Mesendoderm (in vitro differentiated cells): ENCODE measurements around the gene SRRM3. TPM values are rescaled to one million over a fixed set of nuclear protein-coding genes. Genes with fewer than 3 reads are reported as not detected.
"Not testable (repeated sequence)": the region's sequence is repeated elsewhere in the genome, so short reads cannot be mapped to it uniquely, and the experiment has no call there.

Source experiments
- DNase-seq: peaks from one replicate; pipeline ENCODE4 v3.0.0; 2013
- H2AK5ac ChIP-seq: 2 replicates; pipeline ENCODE4 v1.6.1; 2013; ENCODE audit warnings: low read length, inconsistent platforms
- H2BK120ac ChIP-seq: 2 replicates; pipeline ENCODE4 v1.6.1; 2013; ENCODE audit warnings: low read depth, mild to moderate bottlenecking, low read length, moderate library complexity, mixed read lengths
- H2BK15ac ChIP-seq: replicated peaks from 2 replicates; pipeline ENCODE4 v1.6.1; 2013; ENCODE audit warnings: low read depth, mild to moderate bottlenecking, moderate library complexity
- H2BK5ac ChIP-seq: 2 replicates; pipeline ENCODE4 v1.6.1; 2013; ENCODE audit warnings: low read length, inconsistent platforms
- H3K18ac ChIP-seq: 2 replicates; pipeline ENCODE4 v1.6.1; 2013; ENCODE audit warnings: mild to moderate bottlenecking, low read length, mixed read lengths
- H3K23ac ChIP-seq: one replicate; pipeline ENCODE4 v1.6.1; 2013; ENCODE audit warnings: low read length
- H3K27ac ChIP-seq: 2 replicates; pipeline ENCODE4 v1.5.1; 2013; ENCODE audit warnings: low read depth, mild to moderate bottlenecking, inconsistent platforms, low read length, moderate library complexity
- H3K27me3 ChIP-seq: 2 replicates; pipeline ENCODE4 v1.6.1; 2013; ENCODE audit warnings: low read length, control low read depth, mild to moderate bottlenecking, inconsistent platforms; ENCODE audit not compliant: insufficient read depth, poor library complexity
- H3K36me3 ChIP-seq: 2 replicates; pipeline ENCODE4 v1.6.1; 2013; ENCODE audit warnings: low read length, inconsistent platforms; ENCODE audit not compliant: control insufficient read depth, insufficient read depth
- H3K4ac ChIP-seq: one replicate; pipeline ENCODE4 v1.6.1; 2013; ENCODE audit warnings: low read depth, mild to moderate bottlenecking, low read length, moderate library complexity
- H3K4me1 ChIP-seq: 2 replicates; pipeline ENCODE4 v1.6.1; 2013; ENCODE audit warnings: low read depth, low read length, inconsistent platforms; ENCODE audit not compliant: control insufficient read depth
- H3K4me2 ChIP-seq: 2 replicates; pipeline ENCODE4 v1.6.1; 2013; ENCODE audit warnings: low read length
- H3K4me3 ChIP-seq: 2 replicates; pipeline ENCODE4 v1.5.1; 2013; ENCODE audit warnings: mild to moderate bottlenecking, low read length
- H3K56ac ChIP-seq: one replicate; pipeline ENCODE4 v1.6.1; 2013; ENCODE audit warnings: low read length
- H3K79me1 ChIP-seq: 2 replicates; pipeline ENCODE4 v1.6.1; 2013; ENCODE audit warnings: low read length, inconsistent platforms
- H3K79me2 ChIP-seq: 2 replicates; pipeline ENCODE4 v1.6.1; 2013; ENCODE audit warnings: mild to moderate bottlenecking, low read length; ENCODE audit not compliant: control insufficient read depth, insufficient read depth
- H3K9ac ChIP-seq: 2 replicates; pipeline ENCODE4 v1.6.1; 2013; ENCODE audit warnings: low read length, inconsistent platforms
- H4K5ac ChIP-seq: one replicate; pipeline ENCODE4 v1.6.1; 2013; ENCODE audit warnings: low read length
- H4K8ac ChIP-seq: one replicate; pipeline ENCODE4 v1.6.1; 2013; ENCODE audit warnings: low read depth, mild to moderate bottlenecking, control low read depth, low read length, moderate library complexity
- WGBS: extraction: QIAGEN DNeasy Blood & Tissue Kit; methylation state at CpG from one replicate; pipeline ENCODE4 v1.1.7; 2013; ENCODE audit warnings: low lambda C conversion rate, missing lambda C conversion rate; ENCODE audit not compliant: insufficient coverage; ENCODE audit errors: extremely low coverage; 5-methylcytosine and 5-hydroxymethylcytosine counted together
- polyA plus RNA-seq, 2 experiments: library from polyadenylated mRNA; stranded (reverse); fragments of 200-250 nt; gene quantifications; one replicate each; pipeline ENCODE4 v1.2.3, GENCODE V29; 2013

Gene SRRM3, protein sequence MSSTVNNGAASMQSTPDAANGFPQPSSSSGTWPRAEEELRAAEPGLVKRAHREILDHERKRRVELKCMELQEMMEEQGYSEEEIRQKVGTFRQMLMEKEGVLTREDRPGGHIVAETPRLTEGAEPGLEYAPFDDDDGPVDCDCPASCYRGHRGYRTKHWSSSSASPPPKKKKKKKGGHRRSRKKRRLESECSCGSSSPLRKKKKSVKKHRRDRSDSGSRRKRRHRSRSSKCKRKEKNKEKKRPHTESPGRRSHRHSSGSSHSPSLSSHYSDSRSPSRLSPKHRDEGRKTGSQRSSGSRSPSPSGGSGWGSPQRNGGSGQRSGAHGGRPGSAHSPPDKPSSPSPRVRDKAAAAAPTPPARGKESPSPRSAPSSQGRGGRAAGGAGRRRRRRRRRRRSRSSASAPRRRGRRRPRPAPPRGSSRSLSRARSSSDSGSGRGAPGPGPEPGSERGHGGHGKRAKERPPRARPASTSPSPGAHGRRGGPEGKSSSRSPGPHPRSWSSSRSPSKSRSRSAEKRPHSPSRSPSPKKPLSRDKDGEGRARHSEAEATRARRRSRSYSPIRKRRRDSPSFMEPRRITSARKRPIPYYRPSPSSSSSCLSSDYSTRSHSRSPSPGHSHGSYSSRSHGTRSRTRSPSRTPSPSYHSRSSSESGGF
- polyA plus RNA-seq (2013, experiment 1 of 2), result 2.2 TPM
- polyA plus RNA-seq (2013, experiment 2 of 2), result 2.2 TPM

- Histone ChIP-seq H3K27me3 (no peaks in the 10 kb centered on the region), H3K79me1 (no peaks in the 10 kb centered on the region), H3K4me1 (no peaks in the 10 kb centered on the region), H4K5ac (no peak within 1 kb of the TSS), H3K79me2 (no peaks in the 10 kb centered on the region), H3K4ac (no peak within 1 kb of the TSS), H4K8ac (no peak within 1 kb of the TSS), H3K27ac (no peak within 1 kb of the TSS), H3K4me2 (peak within 1 kb of the TSS; percentile 36), H2BK15ac (no peak within 1 kb of the TSS), H2BK5ac (no peak within 1 kb of the TSS), H2AK5ac (no peak within 1 kb of the TSS), H3K36me3 (no peaks in the 10 kb centered on the region), H3K18ac (no peak within 1 kb of the TSS), H2BK120ac (no peak within 1 kb of the TSS), H3K23ac (no peak within 1 kb of the TSS), H3K9ac (peak within 1 kb of the TSS; percentile 35), H3K56ac (peak within 1 kb of the TSS; percentile 70), H3K4me3 (peak within 1 kb of the TSS; percentile 19)
- peak; percentile 85 for DNase-seq
- no CpG with 5 or more reads among the region's 57 CpGs for WGBS
These were observed at the start of gene SRRM3 for GRCh38 chr7:76201732-76202665. SRRM3 (plus strand) TSS chr7:76201896; CDS start chr7:76235067, 33,171 bp downstream.

GRCh38 chr7:76151932-76152331 lies 49.8 kb upstream of the SRRM3 start:
- no peak overlapping the region for H3K18ac ChIP-seq
- no peak overlapping the region for H2BK15ac ChIP-seq
- no peak overlapping the region for H3K4me2 ChIP-seq
- no peak overlapping the region for H3K23ac ChIP-seq
- H4K5ac ChIP-seq, result no peak overlapping the region
- WGBS, result no CpG with 5 or more reads among the region's 5 CpGs
- no peak overlapping the region for H3K56ac ChIP-seq
- no peaks in the 10 kb centered on the region for H3K79me1 ChIP-seq
- no peak overlapping the region for H4K8ac ChIP-seq
- H3K4me3 ChIP-seq, result no peak overlapping the region
- no peak overlapping the region for H3K4ac ChIP-seq
- H3K27me3 ChIP-seq, result no peaks in the 10 kb centered on the region
- no peak overlapping the region for H2BK120ac ChIP-seq
- no peak overlapping the region for H2AK5ac ChIP-seq
- no peak for DNase-seq
- H3K4me1 ChIP-seq, result no peaks in the 10 kb centered on the region
- H3K36me3 ChIP-seq, result no peaks in the 10 kb centered on the region
- no peak overlapping the region for H2BK5ac ChIP-seq
- no peak overlapping the region for H3K27ac ChIP-seq
- H3K79me2 ChIP-seq, result no peaks in the 10 kb centered on the region
- no peak overlapping the region for H3K9ac ChIP-seq

- not testable (repeated sequence) for H2AK5ac ChIP-seq, H3K79me1 ChIP-seq, H3K36me3 ChIP-seq, H2BK120ac ChIP-seq, H3K4me1 ChIP-seq, H3K56ac ChIP-seq, H3K79me2 ChIP-seq, H3K23ac ChIP-seq, H3K4me3 ChIP-seq, H3K18ac ChIP-seq, H4K5ac ChIP-seq, H3K27me3 ChIP-seq, H2BK5ac ChIP-seq, H3K9ac ChIP-seq, H3K4me2 ChIP-seq, H4K8ac ChIP-seq, DNase-seq, H3K27ac ChIP-seq, H2BK15ac ChIP-seq, H3K4ac ChIP-seq
- no CpG with 5 or more reads among the region's 5 CpGs for WGBS
These were observed 48.0 kb upstream of the SRRM3 start for GRCh38 chr7:76153571-76154230.

DNA sequence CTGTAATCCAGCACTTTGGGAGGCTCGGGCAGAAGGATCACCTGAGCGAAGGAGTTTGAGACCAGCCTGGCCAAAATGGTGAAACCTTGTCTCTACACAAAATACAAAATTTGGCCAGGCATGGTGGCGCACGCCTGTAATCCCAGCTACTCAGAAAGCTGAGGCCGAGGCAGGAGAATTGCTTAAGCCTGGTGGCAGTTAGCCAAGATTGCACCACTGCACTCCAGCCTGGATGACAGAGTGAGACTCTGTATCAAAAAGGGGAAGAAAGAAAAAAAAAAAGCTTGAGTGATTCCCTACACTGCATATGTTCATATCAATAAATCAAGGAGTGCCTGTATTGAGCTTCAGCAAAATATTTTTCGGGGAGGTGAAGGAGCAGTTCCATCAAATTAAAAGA lies 45.8 kb upstream of the SRRM3 start:
- no peaks in the 10 kb centered on the region for H3K4me1 ChIP-seq
- no peak overlapping the region for H2BK15ac ChIP-seq
- no peak overlapping the region for H3K4me2 ChIP-seq
- no peaks in the 10 kb centered on the region for H3K36me3 ChIP-seq
- no peak overlapping the region for H3K56ac ChIP-seq
- no peak overlapping the region for H2BK5ac ChIP-seq
- H3K79me1 ChIP-seq, result no peaks in the 10 kb centered on the region
- H3K18ac ChIP-seq, result no peak overlapping the region
- WGBS, result no CpG with 5 or more reads among the region's 6 CpGs
- H3K23ac ChIP-seq, result no peak overlapping the region
- DNase-seq, result no peak
- no peaks in the 10 kb centered on the region for H3K79me2 ChIP-seq
- no peak overlapping the region for H3K4ac ChIP-seq
- no peaks in the 10 kb centered on the region for H3K27me3 ChIP-seq
- no peak overlapping the region for H4K5ac ChIP-seq
- no peak overlapping the region for H3K27ac ChIP-seq
- no peak overlapping the region for H4K8ac ChIP-seq
- H3K4me3 ChIP-seq, result no peak overlapping the region
- no peak overlapping the region for H3K9ac ChIP-seq
- no peak overlapping the region for H2AK5ac ChIP-seq
- no peak overlapping the region for H2BK120ac ChIP-seq

DNA sequence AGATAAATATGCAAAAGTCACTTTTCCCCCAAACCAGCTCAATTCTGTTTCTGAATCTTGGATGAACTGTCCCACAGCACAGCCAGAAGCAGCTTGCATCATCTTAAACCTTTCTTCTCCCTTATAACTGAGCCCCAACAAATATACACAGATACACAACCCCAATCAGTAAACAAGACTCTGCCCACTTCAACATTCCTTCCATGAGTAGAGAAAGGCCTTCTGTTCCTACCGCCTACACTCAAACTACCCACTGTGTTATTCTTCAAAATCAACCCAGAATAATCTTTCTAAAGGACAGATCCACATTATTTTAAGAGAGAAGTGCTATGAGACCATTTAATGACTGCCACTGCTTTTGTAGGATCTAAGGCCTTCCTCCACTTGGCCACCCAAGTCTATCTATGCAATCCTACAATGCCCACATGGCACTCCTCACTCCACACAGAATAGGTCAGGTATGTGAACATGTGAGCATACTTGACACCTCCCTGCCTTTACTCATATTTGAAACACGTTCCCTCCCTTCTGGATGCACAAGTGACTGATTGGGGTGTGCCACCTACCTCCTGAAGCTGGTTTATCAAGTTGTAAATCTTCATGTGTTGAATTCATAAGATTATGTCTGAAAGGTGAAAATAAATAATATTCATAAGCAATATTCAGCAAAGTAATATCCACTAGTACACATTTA lies 44.6 kb upstream of the SRRM3 start:
- not testable (repeated sequence) for DNase-seq, H2AK5ac ChIP-seq, H3K23ac ChIP-seq, H3K18ac ChIP-seq, H2BK120ac ChIP-seq, H2BK15ac ChIP-seq, H3K9ac ChIP-seq, H3K79me2 ChIP-seq, H2BK5ac ChIP-seq, H3K4me2 ChIP-seq, H3K79me1 ChIP-seq, H4K8ac ChIP-seq, H3K4me1 ChIP-seq, H3K27ac ChIP-seq, H3K27me3 ChIP-seq, H3K4ac ChIP-seq, H4K5ac ChIP-seq, H3K36me3 ChIP-seq, H3K56ac ChIP-seq, H3K4me3 ChIP-seq
- WGBS, result no CpG with 5 or more reads among the region's 2 CpGs
